Measurements from ENCODE around the gene MBOAT7.

- TF ChIP-seq CTCF (conservative IDR thresholded peaks at IDR 0.05) = no peak
- TF ChIP-seq ZFX (IDR thresholded peaks at IDR 0.05) = peak; percentile 67; the same call in 1 of the 2 replicates
Observed at GRCh38 chr19:54137699-54138488, 51.5 kb downstream of the MBOAT7 start, which contains the start of gene CNOT3.
